GM06990 (cell line): ENCODE data around the gene SLC5A12.

Source experiments
- DNase-seq: peaks from one replicate; pipeline ENCODE4 v3.0.0-alpha.2; 2011; ENCODE audit not compliant: insufficient read length; ENCODE audit errors: extremely low read depth
- H3K27me3 ChIP-seq: replicated peaks from 2 replicates; pipeline ENCODE4 v1.6.0; 2011; ENCODE audit warnings: low read length; ENCODE audit not compliant: control insufficient read depth, insufficient read depth
- H3K36me3 ChIP-seq: 2 replicates; pipeline ENCODE4 v1.5.1; 2011; ENCODE audit warnings: low read length; ENCODE audit not compliant: control insufficient read depth, insufficient read depth
- H3K4me3 ChIP-seq: replicated peaks from 2 replicates; pipeline ENCODE4 v1.5.1; 2011; ENCODE audit warnings: low read depth, mild to moderate bottlenecking, control low read depth, low read length
- TF ChIP-seq, protein P1 (sequence below): IDR thresholded peaks from 2 replicates; pipeline ENCODE4 v1.5.1; 2011; ENCODE audit warnings: low read length, control low read depth, mild to moderate bottlenecking, inconsistent platforms; ENCODE audit not compliant: insufficient read depth, poor library complexity, severe bottlenecking

SLC5A12 gene

GRCh38 chr11:26753723-26754504 is 32.1 kb upstream of the SLC5A12 start:
- Histone ChIP-seq H3K27me3 (no peaks in the 10 kb centered on the region), H3K36me3 (no peaks in the 10 kb centered on the region), H3K4me3 (no peak overlapping the region)
- TF ChIP-seq, protein P1, sequence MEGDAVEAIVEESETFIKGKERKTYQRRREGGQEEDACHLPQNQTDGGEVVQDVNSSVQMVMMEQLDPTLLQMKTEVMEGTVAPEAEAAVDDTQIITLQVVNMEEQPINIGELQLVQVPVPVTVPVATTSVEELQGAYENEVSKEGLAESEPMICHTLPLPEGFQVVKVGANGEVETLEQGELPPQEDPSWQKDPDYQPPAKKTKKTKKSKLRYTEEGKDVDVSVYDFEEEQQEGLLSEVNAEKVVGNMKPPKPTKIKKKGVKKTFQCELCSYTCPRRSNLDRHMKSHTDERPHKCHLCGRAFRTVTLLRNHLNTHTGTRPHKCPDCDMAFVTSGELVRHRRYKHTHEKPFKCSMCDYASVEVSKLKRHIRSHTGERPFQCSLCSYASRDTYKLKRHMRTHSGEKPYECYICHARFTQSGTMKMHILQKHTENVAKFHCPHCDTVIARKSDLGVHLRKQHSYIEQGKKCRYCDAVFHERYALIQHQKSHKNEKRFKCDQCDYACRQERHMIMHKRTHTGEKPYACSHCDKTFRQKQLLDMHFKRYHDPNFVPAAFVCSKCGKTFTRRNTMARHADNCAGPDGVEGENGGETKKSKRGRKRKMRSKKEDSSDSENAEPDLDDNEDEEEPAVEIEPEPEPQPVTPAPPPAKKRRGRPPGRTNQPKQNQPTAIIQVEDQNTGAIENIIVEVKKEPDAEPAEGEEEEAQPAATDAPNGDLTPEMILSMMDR, result peak; percentile 68
- DNase-seq, result no peak

- Histone ChIP-seq H3K27me3 (no peaks in the 10 kb centered on the region), H3K4me3 (no peak overlapping the region), H3K36me3 (no peaks in the 10 kb centered on the region)
- TF ChIP-seq, protein P1, result no peak
- DNase-seq, result no peak
These were observed 28.1 kb upstream of the SLC5A12 start for GRCh38 chr11:26749927-26750326.

GRCh38 chr11:26743622-26744021 is 21.8 kb upstream of the SLC5A12 start:
- Histone ChIP-seq H3K4me3 (no peak overlapping the region), H3K36me3 (no peaks in the 10 kb centered on the region), H3K27me3 (no peaks in the 10 kb centered on the region)
- TF ChIP-seq, protein P1, result no peak
- no peak for DNase-seq

- no peaks in the 10 kb centered on the region for H3K36me3 ChIP-seq
- H3K27me3 ChIP-seq, result no peaks in the 10 kb centered on the region
- DNase-seq, result no peak
- TF ChIP-seq, protein P1, result no peak
- H3K4me3 ChIP-seq, result no peak overlapping the region
These were observed 21.1 kb upstream of the SLC5A12 start for GRCh38 chr11:26742966-26743365.

DNA sequence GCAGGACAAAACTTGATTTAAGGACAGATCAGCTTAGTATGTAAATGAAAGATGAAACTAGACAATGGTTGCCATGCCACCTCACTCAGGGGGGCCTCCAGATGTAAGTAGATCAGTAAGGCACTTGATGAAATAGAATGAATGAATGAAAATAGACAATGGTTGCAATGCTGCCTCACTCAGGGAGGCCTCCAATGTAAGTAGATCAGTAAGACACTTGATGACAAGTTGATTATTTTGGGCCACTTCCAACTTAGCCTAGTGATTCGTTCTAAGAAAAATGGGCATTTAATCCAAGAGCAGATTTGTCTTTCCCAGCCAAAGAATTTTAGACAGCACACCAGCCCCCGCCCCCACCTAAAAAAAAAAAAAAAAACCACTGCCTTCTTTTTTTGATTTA is 19.2 kb upstream of the SLC5A12 start:
- no peak for DNase-seq
- Histone ChIP-seq H3K36me3 (no peaks in the 10 kb centered on the region), H3K27me3 (no peaks in the 10 kb centered on the region), H3K4me3 (no peak overlapping the region)
- TF ChIP-seq, protein P1, result no peak
